Gastroesophageal sphincter (tissue), 3 donors: ENCODE results near the gene ARHGAP12.

Source experiments
- CTCF ChIP-seq, 4 experiments: fragments of 200-600 bp in 2 of 4; fragments of 450-650 bp in 2 of 4; sonication (generic) in 1 of 4; IDR thresholded peaks; one replicate each; pipeline ENCODE4 v1.5.1; 2017 to 2019; ENCODE audit warnings: antibody characterized with exemption in 4 of 4, mild to moderate bottlenecking in 2 of 4, moderate library complexity in 2 of 4
- EP300 ChIP-seq: sonication (generic); formaldehyde crosslinking; IDR thresholded peaks from one replicate; pipeline ENCODE4 v1.6.1; 2017; ENCODE audit warnings: antibody characterized with exemption, mild to moderate bottlenecking
- POLR2AphosphoS5 ChIP-seq: sonication (generic); formaldehyde crosslinking; IDR thresholded peaks from one replicate; pipeline ENCODE4 v1.6.1; 2017; ENCODE audit warnings: antibody characterized with exemption

DNA sequence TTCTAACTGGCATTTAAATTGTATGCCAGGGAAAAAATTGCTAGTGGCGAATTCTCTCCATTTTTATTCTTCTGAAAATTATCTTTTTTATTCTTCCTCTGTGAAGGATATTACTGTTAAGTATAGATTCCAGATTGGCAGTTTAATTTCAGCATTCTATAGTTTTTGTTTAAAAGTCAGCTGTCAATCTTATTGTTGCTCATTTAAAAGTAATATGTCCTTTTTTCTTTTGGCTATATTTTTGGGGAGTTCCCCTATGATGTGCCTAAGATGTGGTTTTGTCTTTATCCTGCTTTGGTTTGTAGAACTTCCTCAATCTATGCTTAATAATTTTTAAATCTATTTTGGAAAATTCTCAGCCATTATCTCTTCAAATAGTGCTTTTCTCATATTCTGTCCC is 135.9 kb downstream of the ARHGAP12 start:
- TF ChIP-seq EP300 = no peak
- no peak for TF ChIP-seq CTCF (IDR thresholded peaks at IDR 0.05)
- no peak for TF ChIP-seq POLR2AphosphoS5
